Liver (tissue), 9 donors: ENCODE measurements around the gene ABHD6. TPM values are rescaled to one million over a fixed set of nuclear protein-coding genes. Genes with fewer than 3 reads are reported as not detected.

Experiments used
- DNase-seq: peaks from one replicate; pipeline ENCODE4 v3.0.0-alpha.2; 2017; ENCODE audit warnings: low spot score
- H3K27ac ChIP-seq, 2 donors: one replicate each; pipeline ENCODE4 v1.7.0; 2013; ENCODE audit warnings: inconsistent platforms in 2 of 2, low read length in 2 of 2, control low read depth in 1 of 2, low read depth in 1 of 2, mild to moderate bottlenecking in 1 of 2
- H3K27me3 ChIP-seq, 4 donors: one replicate each; pipeline versions ENCODE4 v1.6.1 to v1.7.0; 2013; ENCODE audit warnings: low read length in 3 of 4, inconsistent platforms in 1 of 4, mild to moderate bottlenecking in 1 of 4, moderate library complexity in 1 of 4; ENCODE audit not compliant: control insufficient read depth in 4 of 4, insufficient read depth in 4 of 4
- H3K36me3 ChIP-seq, 4 donors: one replicate each; pipeline versions ENCODE4 v1.6.1 to v1.7.0; 2013; ENCODE audit warnings: low read length in 3 of 4, mild to moderate bottlenecking in 3 of 4, low read depth in 1 of 4, moderate library complexity in 1 of 4; ENCODE audit not compliant: control insufficient read depth in 4 of 4, insufficient read depth in 3 of 4
- H3K4me1 ChIP-seq, 4 donors: one replicate each; pipeline versions ENCODE4 v1.6.1 to v1.7.0; 2013; ENCODE audit warnings: low read length in 3 of 4, mild to moderate bottlenecking in 3 of 4, moderate library complexity in 1 of 4; ENCODE audit not compliant: control insufficient read depth in 4 of 4, insufficient read depth in 4 of 4
- H3K4me3 ChIP-seq, 3 donors: one replicate each; pipeline versions ENCODE4 v1.6.1 to v1.7.0; 2013; ENCODE audit warnings: low read length in 3 of 3, control low read depth in 1 of 3, low read depth in 1 of 3, mild to moderate bottlenecking in 1 of 3
- H3K9ac ChIP-seq, 2 donors: one replicate each; pipeline ENCODE4 v1.7.0; 2013; ENCODE audit warnings: low read length in 2 of 2, mild to moderate bottlenecking in 2 of 2, moderate library complexity in 2 of 2, control low read depth in 1 of 2, low read depth in 1 of 2
- H3K9me3 ChIP-seq, 4 donors: one replicate each; pipeline versions ENCODE4 v1.6.1 to v1.7.0; 2013; ENCODE audit warnings: low read length in 3 of 4; ENCODE audit not compliant: control insufficient read depth in 4 of 4
- EGR1 ChIP-seq, 2 donors: IDR thresholded peaks; 2 replicates each; pipeline ENCODE4 v1.6.1; 2016 to 2018; ENCODE audit warnings: antibody characterized with exemption in 2 of 2, low read depth in 2 of 2
- FOXA1 ChIP-seq: IDR thresholded peaks from 2 replicates; pipeline ENCODE4 v1.6.1; 2016; ENCODE audit warnings: antibody characterized with exemption
- FOXA2 ChIP-seq: IDR thresholded peaks from 2 replicates; pipeline ENCODE4 v1.6.1; 2016; ENCODE audit warnings: antibody characterized with exemption
- GABPA ChIP-seq, 2 donors: IDR thresholded peaks in 1 of 2; conservative IDR thresholded peaks in 1 of 2; 2 replicates each; pipeline ENCODE4 v1.6.1; 2016; ENCODE audit warnings: antibody characterized with exemption in 2 of 2, mild to moderate bottlenecking in 1 of 2, moderate library complexity in 1 of 2
- HNF4G ChIP-seq: IDR thresholded peaks from 2 replicates; pipeline ENCODE4 v1.6.1; 2016; ENCODE audit warnings: antibody characterized with exemption
- JUND ChIP-seq, 2 donors: IDR thresholded peaks; 2 replicates each; pipeline ENCODE4 v1.6.1; 2016; ENCODE audit warnings: antibody characterized with exemption in 2 of 2
- NR2F2 ChIP-seq: IDR thresholded peaks from 2 replicates; pipeline ENCODE4 v1.6.1; 2016; ENCODE audit warnings: antibody characterized with exemption
- RAD21 ChIP-seq, 2 donors: IDR thresholded peaks; 2 replicates each; pipeline ENCODE4 v1.6.1; 2016; ENCODE audit warnings: antibody characterized with exemption in 2 of 2, mild to moderate bottlenecking in 2 of 2
- RXRA ChIP-seq, 2 donors: IDR thresholded peaks; 2 replicates each; pipeline ENCODE4 v1.6.1; 2017 to 2018; ENCODE audit warnings: antibody characterized with exemption in 2 of 2, mild to moderate bottlenecking in 1 of 2
- SP1 ChIP-seq: IDR thresholded peaks from 2 replicates; pipeline ENCODE4 v1.6.1; 2018; ENCODE audit warnings: antibody characterized with exemption, mild to moderate bottlenecking
- WGBS: extraction: QIAGEN DNeasy Blood & Tissue Kit; methylation state at CpG from one replicate; pipeline ENCODE4 v1.1.7; 2013; 5-methylcytosine and 5-hydroxymethylcytosine counted together
- polyA plus RNA-seq, 2 donors: library from polyadenylated mRNA; stranded (reverse) in 1 of 2; unstranded in 1 of 2; fragments of 200-250 nt in 1 of 2; fragments of >200 nt in 1 of 2; fragmentation: Nextera tagmentation in 1 of 2; extraction: Ambion mirVana in 1 of 2; gene quantifications; one replicate each; pipeline versions ENCODE4 v1.2.1 to v1.2.3, GENCODE V29; 2013 to 2015
- total RNA-seq, 2 donors: library from RNA; depleted of rRNA; stranded (reverse); fragments of >200 nt; gene quantifications; one replicate each; pipeline ENCODE4 v1.2.3, GENCODE V29; 2014
- TF ChIP-seq, protein P1 (sequence below): IDR thresholded peaks from 2 replicates; pipeline ENCODE4 v1.6.1; 2016; ENCODE audit warnings: antibody characterized with exemption
- TF ChIP-seq, protein P2 (sequence below): IDR thresholded peaks from 2 replicates; pipeline ENCODE4 v1.6.1; 2016; ENCODE audit warnings: antibody characterized with exemption
- TF ChIP-seq, protein P3 (sequence below): IDR thresholded peaks from 2 replicates; pipeline ENCODE4 v1.6.1; 2016; ENCODE audit warnings: antibody characterized with exemption
- TF ChIP-seq, protein P4 (sequence below): IDR thresholded peaks from 2 replicates; pipeline ENCODE4 v1.6.1; 2016; ENCODE audit warnings: antibody characterized with exemption, mild to moderate bottlenecking
- TF ChIP-seq, protein P5 (sequence below): fragments of 150-350 bp; IDR thresholded peaks from 2 replicates; pipeline ENCODE4 v1.5.1; 2017; ENCODE audit warnings: improper control_type of control experiment, low read depth, low read length; ENCODE audit not compliant: missing input control
- donor health status: healthy.
- donor health status: healthy.
- donor health status: healthy.
- donor health status: healthy.
- donor health status: healthy.

Gene ABHD6
- total and polyA plus RNA-seq, 4 donors, result 19.8 to 60.9 (median 38.3) TPM

DNA sequence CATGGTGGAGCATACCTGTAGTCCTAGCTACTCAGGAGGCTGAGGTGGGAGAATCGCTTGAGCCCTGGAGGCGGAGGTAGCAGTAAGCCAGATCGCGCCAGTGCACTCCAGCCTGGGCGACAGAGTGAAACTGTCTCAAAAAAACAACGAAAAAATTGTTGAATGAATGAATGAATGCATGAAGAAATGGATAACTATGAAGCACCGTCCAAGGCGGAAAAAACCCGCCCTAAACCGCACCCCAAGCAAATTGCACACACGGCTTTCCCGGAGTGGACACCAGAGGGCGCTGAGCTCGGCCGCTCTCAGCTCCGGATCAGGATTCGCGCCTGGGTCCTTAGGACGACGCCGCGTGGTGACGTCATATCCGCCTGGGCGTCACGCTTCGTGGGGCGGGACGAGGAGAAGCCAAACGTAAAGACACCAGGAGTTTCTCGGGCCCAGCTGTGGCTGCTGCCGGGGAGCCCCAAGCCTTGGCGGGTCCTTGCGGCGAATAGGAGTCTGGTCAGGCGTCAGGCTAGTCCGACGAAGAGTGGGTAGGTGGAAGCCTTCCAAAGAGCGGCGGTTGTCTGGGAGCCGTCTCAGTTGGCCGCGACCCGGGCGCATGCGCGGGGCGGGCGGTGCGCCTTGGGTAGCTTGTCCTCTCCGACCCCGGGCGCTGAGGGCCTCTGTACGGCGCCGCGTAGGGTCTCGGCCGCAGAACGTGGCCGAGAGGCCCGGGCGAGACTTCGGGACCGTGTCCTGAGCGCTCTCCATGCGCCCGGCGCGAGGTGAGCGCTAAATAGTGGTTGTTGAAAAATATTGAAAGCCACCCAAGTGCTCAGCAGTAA, 68.5 kb downstream of the ABHD6 start, which contains the start of the genes HTD2 and RPP14 (continued):
- TF ChIP-seq, protein P1, sequence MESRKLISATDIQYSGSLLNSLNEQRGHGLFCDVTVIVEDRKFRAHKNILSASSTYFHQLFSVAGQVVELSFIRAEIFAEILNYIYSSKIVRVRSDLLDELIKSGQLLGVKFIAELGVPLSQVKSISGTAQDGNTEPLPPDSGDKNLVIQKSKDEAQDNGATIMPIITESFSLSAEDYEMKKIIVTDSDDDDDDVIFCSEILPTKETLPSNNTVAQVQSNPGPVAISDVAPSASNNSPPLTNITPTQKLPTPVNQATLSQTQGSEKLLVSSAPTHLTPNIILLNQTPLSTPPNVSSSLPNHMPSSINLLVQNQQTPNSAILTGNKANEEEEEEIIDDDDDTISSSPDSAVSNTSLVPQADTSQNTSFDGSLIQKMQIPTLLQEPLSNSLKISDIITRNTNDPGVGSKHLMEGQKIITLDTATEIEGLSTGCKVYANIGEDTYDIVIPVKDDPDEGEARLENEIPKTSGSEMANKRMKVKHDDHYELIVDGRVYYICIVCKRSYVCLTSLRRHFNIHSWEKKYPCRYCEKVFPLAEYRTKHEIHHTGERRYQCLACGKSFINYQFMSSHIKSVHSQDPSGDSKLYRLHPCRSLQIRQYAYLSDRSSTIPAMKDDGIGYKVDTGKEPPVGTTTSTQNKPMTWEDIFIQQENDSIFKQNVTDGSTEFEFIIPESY, result peak; percentile 62
- peak; percentile 67 for TF ChIP-seq SP1
- TF ChIP-seq, protein P2, sequence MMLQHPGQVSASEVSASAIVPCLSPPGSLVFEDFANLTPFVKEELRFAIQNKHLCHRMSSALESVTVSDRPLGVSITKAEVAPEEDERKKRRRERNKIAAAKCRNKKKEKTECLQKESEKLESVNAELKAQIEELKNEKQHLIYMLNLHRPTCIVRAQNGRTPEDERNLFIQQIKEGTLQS, result peak; percentile 66
- TF ChIP-seq FOXA2, result no peak
- TF ChIP-seq FOXA1, result no peak
- TF ChIP-seq, protein P3, sequence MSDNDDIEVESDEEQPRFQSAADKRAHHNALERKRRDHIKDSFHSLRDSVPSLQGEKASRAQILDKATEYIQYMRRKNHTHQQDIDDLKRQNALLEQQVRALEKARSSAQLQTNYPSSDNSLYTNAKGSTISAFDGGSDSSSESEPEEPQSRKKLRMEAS, result peak; percentile 71

DNA sequence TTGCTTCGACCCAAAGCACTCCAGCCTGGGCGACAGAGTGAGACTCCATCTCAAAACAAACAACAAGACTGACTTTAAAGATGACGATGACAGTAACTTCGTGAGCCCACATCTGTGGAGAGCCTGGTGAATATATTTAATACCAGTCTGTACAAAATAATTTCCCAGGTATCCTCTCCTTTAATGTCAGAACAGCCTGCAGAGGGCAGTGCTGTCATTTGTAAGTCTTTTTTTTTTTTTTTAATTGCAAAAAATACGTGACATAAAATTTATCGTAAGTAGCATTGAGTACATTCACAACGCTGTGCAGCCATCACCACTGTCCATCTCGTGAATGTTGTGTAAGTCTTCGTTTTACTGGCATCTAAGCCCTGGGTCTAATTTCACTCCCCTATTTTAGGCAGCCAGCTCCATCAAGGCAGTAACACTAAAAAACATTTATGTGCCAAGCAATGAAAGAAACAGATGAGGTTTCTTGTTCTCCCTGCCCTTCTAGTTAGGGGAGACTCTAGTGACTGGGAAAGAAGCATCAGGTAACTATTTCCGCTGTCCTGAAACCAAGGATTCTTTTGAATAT, 70.1 kb downstream of the ABHD6 start:
- H3K27ac ChIP-seq, result peak overlapping the region; percentile 94 to 98

DNA sequence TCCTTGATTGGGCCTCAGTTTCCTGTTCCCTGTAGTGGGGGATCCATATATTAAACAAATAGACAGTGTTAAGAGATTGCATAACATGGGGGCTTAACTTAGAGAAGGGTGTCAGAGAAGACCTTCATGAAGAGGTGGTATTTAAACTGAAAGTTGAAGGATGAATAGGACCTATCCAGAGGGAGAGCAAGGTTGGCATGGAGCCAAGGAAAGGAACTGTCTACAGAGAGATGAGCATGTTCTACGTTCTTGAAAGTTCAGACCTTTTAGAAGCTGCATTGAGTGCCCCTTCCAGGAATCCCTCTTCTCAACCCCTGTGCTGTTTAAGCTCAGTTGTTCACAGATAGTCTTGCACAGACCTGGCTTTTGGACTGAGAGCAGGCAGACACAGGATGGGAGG, 71.1 kb downstream of the ABHD6 start:
- H3K27ac ChIP-seq, result no peak overlapping the region
- no peak for DNase-seq
- no peak overlapping the region for H3K9ac ChIP-seq
- peaks cover 3 to 31% (median 20%) of the 10 kb centered on the region in 4 donors for H3K36me3 ChIP-seq
- peaks cover 2 to 27% (median 21%) of the 10 kb centered on the region in 4 donors for H3K4me1 ChIP-seq
- WGBS, result 16% methylated on average over 1 of the region's 1 CpG
- no peaks in the 10 kb centered on the region for H3K27me3 ChIP-seq
- no peaks in the 10 kb centered on the region for H3K9me3 ChIP-seq
- no peak overlapping the region for H3K4me3 ChIP-seq
- no peak for TF ChIP-seq RXRA (IDR thresholded peaks at IDR 0.05)
- no peak for TF ChIP-seq EGR1 (IDR thresholded peaks at IDR 0.05; ENCODE audit: low read depth in 2 of 2)
- TF ChIP-seq, protein P2, result no peak
- no peak for TF ChIP-seq FOXA1
- TF ChIP-seq GABPA (IDR thresholded peaks at IDR 0.05 in 1 of 2, conservative IDR thresholded peaks at IDR 0.05 in 1 of 2), result no peak
- TF ChIP-seq, protein P4, sequence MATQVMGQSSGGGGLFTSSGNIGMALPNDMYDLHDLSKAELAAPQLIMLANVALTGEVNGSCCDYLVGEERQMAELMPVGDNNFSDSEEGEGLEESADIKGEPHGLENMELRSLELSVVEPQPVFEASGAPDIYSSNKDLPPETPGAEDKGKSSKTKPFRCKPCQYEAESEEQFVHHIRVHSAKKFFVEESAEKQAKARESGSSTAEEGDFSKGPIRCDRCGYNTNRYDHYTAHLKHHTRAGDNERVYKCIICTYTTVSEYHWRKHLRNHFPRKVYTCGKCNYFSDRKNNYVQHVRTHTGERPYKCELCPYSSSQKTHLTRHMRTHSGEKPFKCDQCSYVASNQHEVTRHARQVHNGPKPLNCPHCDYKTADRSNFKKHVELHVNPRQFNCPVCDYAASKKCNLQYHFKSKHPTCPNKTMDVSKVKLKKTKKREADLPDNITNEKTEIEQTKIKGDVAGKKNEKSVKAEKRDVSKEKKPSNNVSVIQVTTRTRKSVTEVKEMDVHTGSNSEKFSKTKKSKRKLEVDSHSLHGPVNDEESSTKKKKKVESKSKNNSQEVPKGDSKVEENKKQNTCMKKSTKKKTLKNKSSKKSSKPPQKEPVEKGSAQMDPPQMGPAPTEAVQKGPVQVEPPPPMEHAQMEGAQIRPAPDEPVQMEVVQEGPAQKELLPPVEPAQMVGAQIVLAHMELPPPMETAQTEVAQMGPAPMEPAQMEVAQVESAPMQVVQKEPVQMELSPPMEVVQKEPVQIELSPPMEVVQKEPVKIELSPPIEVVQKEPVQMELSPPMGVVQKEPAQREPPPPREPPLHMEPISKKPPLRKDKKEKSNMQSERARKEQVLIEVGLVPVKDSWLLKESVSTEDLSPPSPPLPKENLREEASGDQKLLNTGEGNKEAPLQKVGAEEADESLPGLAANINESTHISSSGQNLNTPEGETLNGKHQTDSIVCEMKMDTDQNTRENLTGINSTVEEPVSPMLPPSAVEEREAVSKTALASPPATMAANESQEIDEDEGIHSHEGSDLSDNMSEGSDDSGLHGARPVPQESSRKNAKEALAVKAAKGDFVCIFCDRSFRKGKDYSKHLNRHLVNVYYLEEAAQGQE, result no peak
- TF ChIP-seq SP1, result no peak
- TF ChIP-seq HNF4G, result no peak
- TF ChIP-seq NR2F2, result no peak
- TF ChIP-seq JUND (IDR thresholded peaks at IDR 0.05), result no peak
- TF ChIP-seq, protein P5, sequence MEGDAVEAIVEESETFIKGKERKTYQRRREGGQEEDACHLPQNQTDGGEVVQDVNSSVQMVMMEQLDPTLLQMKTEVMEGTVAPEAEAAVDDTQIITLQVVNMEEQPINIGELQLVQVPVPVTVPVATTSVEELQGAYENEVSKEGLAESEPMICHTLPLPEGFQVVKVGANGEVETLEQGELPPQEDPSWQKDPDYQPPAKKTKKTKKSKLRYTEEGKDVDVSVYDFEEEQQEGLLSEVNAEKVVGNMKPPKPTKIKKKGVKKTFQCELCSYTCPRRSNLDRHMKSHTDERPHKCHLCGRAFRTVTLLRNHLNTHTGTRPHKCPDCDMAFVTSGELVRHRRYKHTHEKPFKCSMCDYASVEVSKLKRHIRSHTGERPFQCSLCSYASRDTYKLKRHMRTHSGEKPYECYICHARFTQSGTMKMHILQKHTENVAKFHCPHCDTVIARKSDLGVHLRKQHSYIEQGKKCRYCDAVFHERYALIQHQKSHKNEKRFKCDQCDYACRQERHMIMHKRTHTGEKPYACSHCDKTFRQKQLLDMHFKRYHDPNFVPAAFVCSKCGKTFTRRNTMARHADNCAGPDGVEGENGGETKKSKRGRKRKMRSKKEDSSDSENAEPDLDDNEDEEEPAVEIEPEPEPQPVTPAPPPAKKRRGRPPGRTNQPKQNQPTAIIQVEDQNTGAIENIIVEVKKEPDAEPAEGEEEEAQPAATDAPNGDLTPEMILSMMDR, result no peak

More for the DNA sequence above, 70.1 kb downstream of the ABHD6 start:
- peaks cover 3 to 23% (median 15%) of the 10 kb centered on the region in 4 donors for H3K36me3 ChIP-seq
- TF ChIP-seq, protein P5, result peak; percentile 35
- TF ChIP-seq RAD21 (IDR thresholded peaks at IDR 0.05) (peak; percentile 62 to 66), NR2F2 (no peak)
- peaks cover 2 to 27% (median 21%) of the 10 kb centered on the region in 4 donors for H3K4me1 ChIP-seq
- H3K27me3 ChIP-seq, result no peaks in the 10 kb centered on the region
- 21% methylated on average over 10 of the region's 10 CpGs for WGBS
- no peaks in the 10 kb centered on the region for H3K9me3 ChIP-seq
- peak overlapping the region; percentile 64 to 97 for H3K9ac ChIP-seq
- peak overlapping the region; percentile 67 to 96 (median 92) for H3K4me3 ChIP-seq
- no peak for DNase-seq
